GM12873 (cell line): Measurements from ENCODE around the gene RTL1.

Source experiments
- TF ChIP-seq, protein P1 (sequence below): IDR thresholded peaks from 2 replicates; pipeline ENCODE4 v1.5.1; 2012; ENCODE audit warnings: low read depth, mild to moderate bottlenecking, moderate library complexity, low read length, control low read depth; ENCODE audit not compliant: insufficient read depth; ENCODE audit errors: missing control alignments

Gene RTL1

DNA sequence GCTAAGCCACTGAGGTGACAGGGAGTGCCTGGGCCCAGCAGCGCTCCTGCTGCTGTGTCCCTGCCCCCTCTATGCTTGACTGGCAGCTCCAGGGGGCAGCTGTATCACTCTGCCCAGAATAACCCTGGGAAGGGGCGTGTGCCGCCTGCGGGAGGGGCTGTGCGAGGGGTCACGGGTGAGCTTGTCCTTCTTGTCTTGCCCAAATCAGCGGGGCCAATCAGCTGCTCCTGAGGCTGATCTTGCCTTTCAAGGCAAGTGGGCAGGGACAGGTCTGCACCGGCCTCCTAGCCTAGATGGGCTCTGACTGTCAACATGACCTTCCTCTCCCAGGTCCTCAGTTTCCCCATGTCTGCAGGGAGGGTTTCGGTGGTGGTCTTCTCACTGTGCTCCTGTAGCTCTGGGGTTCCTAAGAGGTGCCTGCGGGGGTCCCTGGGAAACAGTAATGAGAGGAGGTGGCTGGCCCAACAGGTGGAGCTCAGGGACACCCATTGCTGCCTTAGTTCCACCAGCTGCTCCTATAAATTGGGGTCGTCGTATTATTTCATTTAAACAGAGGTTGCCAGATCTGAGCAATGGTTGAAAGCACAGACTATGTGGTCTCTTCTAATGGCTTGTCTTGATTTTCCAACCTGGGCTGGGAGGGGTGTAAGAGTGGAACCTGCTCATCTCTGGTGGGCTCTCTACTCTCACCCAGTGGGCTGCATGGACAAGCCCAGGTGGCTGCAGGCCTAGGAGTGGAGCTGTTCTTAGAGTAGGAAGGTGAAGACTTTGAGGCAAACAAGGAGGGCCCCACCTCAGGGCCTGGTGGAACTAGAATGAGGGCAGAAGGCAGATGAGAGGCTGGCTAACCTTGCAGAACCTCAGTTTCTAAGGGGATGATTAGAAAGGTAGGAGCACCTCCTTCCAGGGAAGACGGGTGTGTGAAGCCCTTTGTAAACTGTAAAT, 11.7 kb downstream of the RTL1 start:
- TF ChIP-seq, protein P1, sequence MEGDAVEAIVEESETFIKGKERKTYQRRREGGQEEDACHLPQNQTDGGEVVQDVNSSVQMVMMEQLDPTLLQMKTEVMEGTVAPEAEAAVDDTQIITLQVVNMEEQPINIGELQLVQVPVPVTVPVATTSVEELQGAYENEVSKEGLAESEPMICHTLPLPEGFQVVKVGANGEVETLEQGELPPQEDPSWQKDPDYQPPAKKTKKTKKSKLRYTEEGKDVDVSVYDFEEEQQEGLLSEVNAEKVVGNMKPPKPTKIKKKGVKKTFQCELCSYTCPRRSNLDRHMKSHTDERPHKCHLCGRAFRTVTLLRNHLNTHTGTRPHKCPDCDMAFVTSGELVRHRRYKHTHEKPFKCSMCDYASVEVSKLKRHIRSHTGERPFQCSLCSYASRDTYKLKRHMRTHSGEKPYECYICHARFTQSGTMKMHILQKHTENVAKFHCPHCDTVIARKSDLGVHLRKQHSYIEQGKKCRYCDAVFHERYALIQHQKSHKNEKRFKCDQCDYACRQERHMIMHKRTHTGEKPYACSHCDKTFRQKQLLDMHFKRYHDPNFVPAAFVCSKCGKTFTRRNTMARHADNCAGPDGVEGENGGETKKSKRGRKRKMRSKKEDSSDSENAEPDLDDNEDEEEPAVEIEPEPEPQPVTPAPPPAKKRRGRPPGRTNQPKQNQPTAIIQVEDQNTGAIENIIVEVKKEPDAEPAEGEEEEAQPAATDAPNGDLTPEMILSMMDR: no peak

GRCh38 chr14:100891051-100891450, 12.5 kb downstream of the RTL1 start:
- TF ChIP-seq, protein P1: no peak

- TF ChIP-seq, protein P1: no peak
Measured at GRCh38 chr14:100890061-100890850, 13.3 kb downstream of the RTL1 start.

- TF ChIP-seq, protein P1: no peak
Measured at GRCh38 chr14:100889641-100890040, 13.9 kb downstream of the RTL1 start.

DNA sequence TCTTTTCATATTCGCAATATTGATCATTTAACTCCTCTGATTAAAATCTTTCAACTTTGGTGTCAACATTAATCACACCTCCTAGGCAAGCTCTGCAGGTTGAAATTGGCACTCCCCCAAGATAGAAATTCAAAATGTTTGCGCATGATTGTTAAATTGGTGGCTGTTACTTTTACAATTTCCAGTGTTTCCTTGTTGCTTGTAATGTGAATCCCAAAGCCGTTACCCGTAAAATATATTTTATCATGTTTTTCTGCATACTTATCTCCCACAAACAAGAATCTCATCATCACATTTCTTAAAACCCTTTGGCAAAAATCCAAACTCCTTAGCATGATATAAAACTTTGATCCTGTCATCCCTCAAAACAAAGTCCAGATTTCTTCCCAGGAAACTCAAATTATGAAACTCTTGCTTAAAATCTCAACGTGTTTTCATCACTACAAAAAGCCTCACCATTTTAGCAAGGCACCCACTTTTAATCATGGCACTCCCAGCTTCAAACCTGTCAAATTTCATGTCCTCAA, 14.7 kb downstream of the RTL1 start:
- TF ChIP-seq, protein P1: no peak

DNA sequence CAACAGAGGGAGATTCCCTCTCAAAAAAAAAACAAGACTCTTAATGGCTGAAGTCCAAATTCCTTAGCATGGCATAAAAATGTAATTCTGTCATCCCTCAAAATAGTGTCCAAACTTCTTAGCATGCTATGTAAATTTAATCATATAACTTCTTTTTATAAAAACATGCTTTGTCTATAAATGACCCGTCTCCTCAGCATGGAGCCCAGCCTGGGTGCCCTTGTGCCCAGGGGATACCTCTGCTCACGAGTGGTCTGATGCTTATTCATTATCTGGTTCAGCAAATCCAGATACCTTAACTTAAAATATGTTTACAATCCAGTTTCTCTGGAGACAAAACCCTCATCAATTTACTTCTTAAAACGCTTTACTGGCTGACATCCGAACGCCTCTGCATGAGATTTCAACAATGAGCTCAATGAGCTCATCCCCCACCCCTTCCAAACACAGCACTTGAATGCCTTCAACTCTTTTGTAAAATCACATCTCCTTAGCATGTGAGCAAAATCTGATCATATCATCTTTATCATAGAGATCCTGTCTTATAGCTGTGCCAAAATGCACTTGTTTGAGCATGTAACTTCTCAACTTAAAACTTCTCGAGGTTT, 15.7 kb downstream of the RTL1 start:
- TF ChIP-seq, protein P1: no peak
